ENCODE results near the gene STXBP6.

STXBP6 gene

GRCh38 chr14:24920265-24921075, 129.5 kb downstream of the STXBP6 start:
- H3K27ac ChIP-seq = no peak overlapping the region
- TF ChIP-seq CTCF (IDR thresholded peaks at IDR 0.05) = no peak
- no peak overlapping the region for H3K4me3 ChIP-seq
- no peak for DNase-seq
- no peaks in the 10 kb centered on the region for H3K9me3 ChIP-seq
- no peaks in the 10 kb centered on the region for H3K27me3 ChIP-seq
- intact Hi-C loops (cut with DNase I; ENCODE audit: low total_unique reads) = no loop called here
- no peaks in the 10 kb centered on the region for H3K4me1 ChIP-seq
- no peaks in the 10 kb centered on the region for H3K36me3 ChIP-seq

GRCh38 chr14:24918822-24919221, 131.1 kb downstream of the STXBP6 start:
- Histone ChIP-seq H3K36me3 (no peaks in the 10 kb centered on the region), H3K4me3 (no peak overlapping the region), H3K27ac (no peak overlapping the region), H3K27me3 (no peaks in the 10 kb centered on the region), H3K9me3 (no peaks in the 10 kb centered on the region), H3K4me1 (no peaks in the 10 kb centered on the region)
- no peak for DNase-seq
- intact Hi-C loops (cut with DNase I; ENCODE audit: low total_unique reads) = no loop called here
- no peak for TF ChIP-seq CTCF (IDR thresholded peaks at IDR 0.05)

GRCh38 chr14:24915958-24916595, 133.9 kb downstream of the STXBP6 start:
- intact Hi-C loops (cut with DNase I; ENCODE audit: low total_unique reads) = no loop called here

GRCh38 chr14:24915403-24915921, 134.5 kb downstream of the STXBP6 start:
- no peak for DNase-seq
- TF ChIP-seq CTCF (IDR thresholded peaks at IDR 0.05) = no peak
- no peak overlapping the region for H3K27ac ChIP-seq
- H3K4me1 ChIP-seq = peaks cover 0 to 12% (median 0%) of the 10 kb centered on the region in 4 donors
- no peaks in the 10 kb centered on the region for H3K36me3 ChIP-seq
- no peaks in the 10 kb centered on the region for H3K27me3 ChIP-seq
- no peak overlapping the region for H3K4me3 ChIP-seq
- no peaks in the 10 kb centered on the region for H3K9me3 ChIP-seq
- intact Hi-C loops (cut with DNase I; ENCODE audit: low total_unique reads) = no loop called here

More at GRCh38 chr14:24915958-24916595, 133.9 kb downstream of the STXBP6 start:
- H3K36me3 ChIP-seq = no peaks in the 10 kb centered on the region
- H3K27ac ChIP-seq = no peak overlapping the region
- H3K9me3 ChIP-seq = no peaks in the 10 kb centered on the region
- no peaks in the 10 kb centered on the region for H3K27me3 ChIP-seq
- H3K4me1 ChIP-seq = peaks cover 0 to 10% (median 0%) of the 10 kb centered on the region in 4 donors
- no peak overlapping the region for H3K4me3 ChIP-seq
- TF ChIP-seq CTCF (IDR thresholded peaks at IDR 0.05) = no peak
- DNase-seq = no peak

DNA sequence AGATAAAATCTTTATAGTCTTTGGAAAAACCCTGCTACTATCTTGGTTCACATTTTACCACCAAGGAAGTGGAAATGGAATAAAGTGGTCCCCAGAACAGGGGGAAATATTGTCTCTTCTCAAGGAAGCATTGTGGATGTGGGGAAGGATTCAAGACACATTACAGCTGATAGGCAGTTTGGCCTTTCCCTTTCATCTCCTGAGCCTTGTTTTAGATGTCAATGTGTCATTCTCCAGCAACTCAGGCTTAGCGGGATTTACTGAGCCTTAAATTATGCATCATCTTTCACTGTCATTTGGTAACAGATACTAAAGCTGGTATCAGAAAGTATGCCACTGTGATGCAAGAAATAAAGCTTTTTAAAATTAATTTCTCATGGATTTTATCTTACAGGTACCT, 136.2 kb downstream of the STXBP6 start:
- intact Hi-C loops (cut with DNase I; ENCODE audit: low total_unique reads) = no loop called here
- Histone ChIP-seq H3K4me3 (no peak overlapping the region), H3K27ac (no peak overlapping the region), H3K9me3 (no peaks in the 10 kb centered on the region), H3K36me3 (no peaks in the 10 kb centered on the region), H3K27me3 (no peaks in the 10 kb centered on the region), H3K4me1 (peaks cover 0 to 12% (median 0%) of the 10 kb centered on the region in 4 donors)
- DNase-seq = no peak
- no peak for TF ChIP-seq CTCF (IDR thresholded peaks at IDR 0.05)
